SU-DHL-6 (cell line): ENCODE data around the gene KCNMB4.

Experiments
- EZH2phosphoT487 ChIP-seq: fragments of 200-600 bp; sonication (generic), shearing (Covaris generic); conservative IDR thresholded peaks from 2 replicates; pipeline ENCODE4 v1.6.1; 2018; ENCODE audit warnings: mild to moderate bottlenecking, antibody characterized with exemption, low read length, moderate library complexity, mixed read lengths
- TF ChIP-seq, protein P1 (sequence below): fragments of 200-600 bp; sonication (generic); IDR thresholded peaks from one replicate; pipeline ENCODE4 v1.5.1; 2017; ENCODE audit warnings: antibody characterized with exemption, mild to moderate bottlenecking, low read length, moderate library complexity; ENCODE audit not compliant: insufficient read depth, poor library complexity, severe bottlenecking

DNA sequence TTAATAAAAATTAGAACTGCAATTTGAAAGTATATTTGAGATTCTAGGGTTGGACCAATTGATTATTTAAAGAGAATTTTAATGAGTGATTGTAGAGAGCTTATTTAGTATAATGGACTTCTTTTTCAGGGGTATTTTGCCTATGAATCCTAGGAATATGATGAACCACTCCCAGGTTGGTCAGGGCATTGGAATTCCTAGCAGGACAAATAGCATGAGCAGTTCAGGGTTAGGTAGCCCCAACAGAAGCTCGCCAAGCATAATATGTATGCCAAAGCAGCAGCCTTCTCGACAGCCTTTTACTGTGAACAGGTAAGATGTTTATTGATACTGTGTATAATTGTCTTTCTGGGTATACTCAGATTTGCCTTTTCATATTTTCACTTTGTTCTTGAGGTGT is 35.9 kb upstream of the KCNMB4 start:
- TF ChIP-seq, protein P1, sequence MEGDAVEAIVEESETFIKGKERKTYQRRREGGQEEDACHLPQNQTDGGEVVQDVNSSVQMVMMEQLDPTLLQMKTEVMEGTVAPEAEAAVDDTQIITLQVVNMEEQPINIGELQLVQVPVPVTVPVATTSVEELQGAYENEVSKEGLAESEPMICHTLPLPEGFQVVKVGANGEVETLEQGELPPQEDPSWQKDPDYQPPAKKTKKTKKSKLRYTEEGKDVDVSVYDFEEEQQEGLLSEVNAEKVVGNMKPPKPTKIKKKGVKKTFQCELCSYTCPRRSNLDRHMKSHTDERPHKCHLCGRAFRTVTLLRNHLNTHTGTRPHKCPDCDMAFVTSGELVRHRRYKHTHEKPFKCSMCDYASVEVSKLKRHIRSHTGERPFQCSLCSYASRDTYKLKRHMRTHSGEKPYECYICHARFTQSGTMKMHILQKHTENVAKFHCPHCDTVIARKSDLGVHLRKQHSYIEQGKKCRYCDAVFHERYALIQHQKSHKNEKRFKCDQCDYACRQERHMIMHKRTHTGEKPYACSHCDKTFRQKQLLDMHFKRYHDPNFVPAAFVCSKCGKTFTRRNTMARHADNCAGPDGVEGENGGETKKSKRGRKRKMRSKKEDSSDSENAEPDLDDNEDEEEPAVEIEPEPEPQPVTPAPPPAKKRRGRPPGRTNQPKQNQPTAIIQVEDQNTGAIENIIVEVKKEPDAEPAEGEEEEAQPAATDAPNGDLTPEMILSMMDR = no peak
- no peak for TF ChIP-seq EZH2phosphoT487
